ENCODE data around the gene BMP15. TPM values are rescaled to one million over a fixed set of nuclear protein-coding genes. Genes with fewer than 3 reads are reported as not detected.

BMP15 gene
- total RNA-seq, 1 donor from 2014 or later, result not detected

DNA sequence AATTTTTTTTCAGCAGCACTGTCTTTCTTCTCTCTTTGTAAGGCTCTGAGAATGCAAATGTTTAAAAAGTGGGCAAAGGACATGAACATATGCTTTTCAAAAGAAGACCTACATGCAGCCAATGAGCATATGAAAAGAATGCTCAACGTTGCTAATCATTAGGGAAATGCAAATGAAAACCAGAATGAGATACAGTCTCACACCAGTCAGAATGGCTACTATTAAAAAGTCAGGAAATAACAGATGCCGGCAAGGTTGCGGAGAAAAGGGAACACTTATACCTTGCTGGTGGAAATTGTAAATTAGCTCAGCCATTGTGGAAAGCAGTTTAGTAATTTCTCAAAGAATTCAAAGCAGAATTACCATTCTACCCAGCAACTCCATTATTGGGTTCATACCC, 51.6 kb downstream of the BMP15 start:
- no peak overlapping the region for H3K27ac Mint-ChIP-seq (ENCODE audit: unreplicated experiment)

DNA sequence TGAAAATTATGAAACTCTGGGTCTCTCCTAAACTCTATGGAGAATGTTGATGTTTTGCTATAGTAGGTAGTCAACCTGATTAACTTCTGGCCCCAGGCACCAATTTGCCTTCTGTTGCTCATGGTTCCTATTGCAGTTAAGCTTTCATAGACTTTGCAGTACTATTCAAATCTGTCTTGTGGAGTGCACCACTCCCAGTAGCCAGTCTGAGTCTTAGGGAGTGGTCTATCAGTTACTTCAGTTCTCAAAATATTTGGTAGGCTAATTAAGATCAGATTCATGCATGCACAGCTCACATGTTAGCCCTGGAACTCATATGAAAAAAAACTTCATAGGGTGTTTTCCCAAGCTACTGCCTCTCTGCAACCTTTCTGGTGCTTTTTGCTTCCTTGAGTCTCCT, 53.3 kb downstream of the BMP15 start:
- H3K27me3 Mint-ChIP-seq (ENCODE audit: unreplicated experiment), result no peaks in the 10 kb centered on the region
- no peaks in the 10 kb centered on the region for H3K36me3 Mint-ChIP-seq (ENCODE audit: unreplicated experiment)
- no peaks in the 10 kb centered on the region for H3K4me1 Mint-ChIP-seq (ENCODE audit: low read depth, unreplicated experiment)
- no peak for DNase-seq
- H3K27ac Mint-ChIP-seq (ENCODE audit: unreplicated experiment), result no peak overlapping the region
- TF ChIP-seq, protein P1, sequence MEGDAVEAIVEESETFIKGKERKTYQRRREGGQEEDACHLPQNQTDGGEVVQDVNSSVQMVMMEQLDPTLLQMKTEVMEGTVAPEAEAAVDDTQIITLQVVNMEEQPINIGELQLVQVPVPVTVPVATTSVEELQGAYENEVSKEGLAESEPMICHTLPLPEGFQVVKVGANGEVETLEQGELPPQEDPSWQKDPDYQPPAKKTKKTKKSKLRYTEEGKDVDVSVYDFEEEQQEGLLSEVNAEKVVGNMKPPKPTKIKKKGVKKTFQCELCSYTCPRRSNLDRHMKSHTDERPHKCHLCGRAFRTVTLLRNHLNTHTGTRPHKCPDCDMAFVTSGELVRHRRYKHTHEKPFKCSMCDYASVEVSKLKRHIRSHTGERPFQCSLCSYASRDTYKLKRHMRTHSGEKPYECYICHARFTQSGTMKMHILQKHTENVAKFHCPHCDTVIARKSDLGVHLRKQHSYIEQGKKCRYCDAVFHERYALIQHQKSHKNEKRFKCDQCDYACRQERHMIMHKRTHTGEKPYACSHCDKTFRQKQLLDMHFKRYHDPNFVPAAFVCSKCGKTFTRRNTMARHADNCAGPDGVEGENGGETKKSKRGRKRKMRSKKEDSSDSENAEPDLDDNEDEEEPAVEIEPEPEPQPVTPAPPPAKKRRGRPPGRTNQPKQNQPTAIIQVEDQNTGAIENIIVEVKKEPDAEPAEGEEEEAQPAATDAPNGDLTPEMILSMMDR (IDR thresholded peaks at IDR 0.05; ENCODE audit: partially characterized antibody, unreplicated experiment), result no peak
- no peak overlapping the region for H3K4me3 Mint-ChIP-seq (ENCODE audit: unreplicated experiment)
- H3K9me3 Mint-ChIP-seq (ENCODE audit: unreplicated experiment), result no peaks in the 10 kb centered on the region

More for the DNA sequence above, 51.6 kb downstream of the BMP15 start:
- TF ChIP-seq, protein P1 (IDR thresholded peaks at IDR 0.05; ENCODE audit: partially characterized antibody, unreplicated experiment), result no peak
- Mint-ChIP-seq H3K4me1 (ENCODE audit: low read depth, unreplicated experiment) (no peaks in the 10 kb centered on the region), H3K36me3 (ENCODE audit: unreplicated experiment) (no peaks in the 10 kb centered on the region), H3K27me3 (ENCODE audit: unreplicated experiment) (peaks cover 3% of the 10 kb centered on the region), H3K4me3 (ENCODE audit: unreplicated experiment) (no peak overlapping the region), H3K9me3 (ENCODE audit: unreplicated experiment) (no peaks in the 10 kb centered on the region)
- no peak for DNase-seq

Other genes with a start within 250 kb of the BMP15 start
- gene SHROOM4, start 96.5 kb upstream of the BMP15 start, total RNA-seq (ENCODE audit: unreplicated experiment), result 0.96 TPM

All from glutamatergic neuron (in vitro differentiated cells).